HG02970 (cell line): Measurements from ENCODE around the gene ABHD4.

Experiments used
- ATAC-seq: cut with Tn5 transposase; IDR thresholded peaks from one replicate; pipeline ENCODE4 v1.9.1; 2021; ENCODE audit warnings: mild to moderate bottlenecking, moderate library complexity, moderate number of reproducible peaks; ENCODE audit not compliant: unreplicated experiment, low FRiP score

The ABHD4 gene

GRCh38 chr14:22656945-22657731 lies 59.0 kb downstream of the ABHD4 start:
- no peak for ATAC-seq

GRCh38 chr14:22657861-22658260 lies 59.8 kb downstream of the ABHD4 start:
- ATAC-seq: no peak

GRCh38 chr14:22658946-22659345 lies 60.8 kb downstream of the ABHD4 start:
- ATAC-seq: no peak

GRCh38 chr14:22660654-22661053 lies 62.6 kb downstream of the ABHD4 start:
- ATAC-seq: no peak
